Lower leg skin (tissue), 3 donors: ENCODE measurements around the gene RTN3.
"Not testable (repeated sequence)": the region's sequence is repeated elsewhere in the genome, so short reads cannot be mapped to it uniquely, and the experiment has no call there.

Experiments used
- CTCF ChIP-seq, 3 donors: fragments of 450-650 bp; IDR thresholded peaks; one replicate each; pipeline ENCODE4 v1.5.1; 2016; ENCODE audit warnings: antibody characterized with exemption in 3 of 3, mild to moderate bottlenecking in 3 of 3, moderate library complexity in 2 of 3
- POLR2A ChIP-seq, 2 donors: fragments of 450-650 bp; IDR thresholded peaks; one replicate each; pipeline ENCODE4 v1.6.1; 2016 to 2017; ENCODE audit warnings: antibody characterized with exemption in 2 of 2, mild to moderate bottlenecking in 1 of 2, moderate library complexity in 1 of 2

GRCh38 chr11:63638436-63638835 is 42.9 kb upstream of the RTN3 start:
- not testable (repeated sequence) for TF ChIP-seq CTCF, POLR2A (IDR thresholded peaks at IDR 0.05)
